NOMO-1 treated with dmso at 0.1 percent for 144 hours (cell line): ENCODE measurements around the gene GRK3.
"Not testable (repeated sequence)": the region's sequence is repeated elsewhere in the genome, so short reads cannot be mapped to it uniquely, and the experiment has no call there.

Experiments
- DNase-seq: peaks from one replicate; lab custom pipeline; 2025; ENCODE audit not compliant: unreplicated experiment; lab: John Stamatoyannopoulos, UW

The GRK3 gene

DNA sequence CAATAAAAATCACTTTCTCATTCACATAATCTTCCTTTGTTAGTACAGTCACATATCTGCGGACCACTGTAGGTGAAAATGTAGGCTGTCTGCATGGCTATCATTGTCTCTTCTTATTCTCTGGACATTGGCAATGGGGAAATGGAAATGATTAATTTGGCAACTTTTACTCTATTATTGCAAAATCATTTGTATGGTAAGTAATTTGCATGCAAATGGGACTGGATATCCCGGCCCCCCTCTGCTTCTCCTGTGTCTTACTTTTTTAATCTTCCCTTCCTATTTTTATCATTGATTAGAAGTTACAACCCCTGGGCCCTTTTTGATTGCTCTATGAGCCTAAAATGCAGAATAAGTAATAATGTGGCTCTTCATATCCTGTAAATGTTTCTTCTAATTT, 6.0 kb downstream of the GRK3 start:
- DNase-seq, result no peak

DNA sequence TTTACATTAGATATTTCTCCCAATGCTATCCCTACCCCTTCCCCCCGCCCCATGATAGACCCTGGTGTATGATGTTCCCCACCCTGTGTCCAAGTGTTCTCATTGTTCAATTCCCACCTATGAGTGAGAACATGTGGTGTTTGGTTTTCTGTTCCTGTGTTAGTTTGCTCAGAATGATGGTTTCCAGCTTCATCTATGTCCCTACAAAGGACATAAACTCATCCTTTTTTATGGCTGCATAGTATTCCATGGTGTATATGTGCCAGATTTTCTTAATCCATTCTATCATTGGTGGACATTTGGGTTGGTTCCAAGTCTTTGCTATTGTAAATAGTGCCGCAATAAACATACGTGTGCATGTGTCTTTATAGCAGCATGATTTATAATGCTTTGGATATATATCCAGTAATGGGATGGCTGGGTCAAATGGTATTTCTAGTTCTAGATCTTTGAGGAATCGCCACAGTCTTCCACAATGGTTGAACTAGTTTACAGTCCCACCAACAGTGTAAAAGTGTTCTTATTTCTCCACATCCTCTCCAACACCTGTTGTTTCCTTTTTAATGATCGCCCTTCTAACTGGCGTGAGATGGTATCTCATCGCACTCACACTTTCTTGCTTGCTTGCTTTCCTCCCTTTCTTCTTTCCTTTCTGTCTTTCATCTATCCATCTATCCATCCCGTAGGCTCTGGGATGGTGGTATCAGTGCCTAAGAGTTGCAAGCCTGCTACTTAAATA, 7.7 kb downstream of the GRK3 start:
- DNase-seq, result not testable (repeated sequence)

DNA sequence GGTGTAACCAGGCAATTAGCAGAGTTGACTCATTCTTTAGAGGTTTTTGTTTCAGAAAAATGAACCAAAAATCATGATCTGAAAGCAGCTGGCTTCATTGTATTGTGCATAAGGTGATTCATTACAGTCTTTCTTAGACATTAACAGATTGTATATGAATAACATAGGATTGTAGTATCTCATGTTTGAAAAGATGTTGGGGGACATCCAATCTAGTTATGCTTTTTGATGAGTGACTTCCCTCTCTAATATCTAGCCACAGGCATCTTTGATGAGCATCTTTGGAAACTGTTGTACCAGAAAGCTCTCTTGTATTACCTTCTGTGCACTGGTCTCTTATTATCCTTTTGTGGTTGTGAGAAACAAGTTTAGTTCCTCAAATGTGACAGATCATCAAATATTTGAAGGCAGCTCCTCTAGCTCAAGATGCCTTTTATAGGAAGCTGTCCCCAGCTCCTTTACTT, 8.3 kb downstream of the GRK3 start:
- DNase-seq, result peak; percentile 19

DNA sequence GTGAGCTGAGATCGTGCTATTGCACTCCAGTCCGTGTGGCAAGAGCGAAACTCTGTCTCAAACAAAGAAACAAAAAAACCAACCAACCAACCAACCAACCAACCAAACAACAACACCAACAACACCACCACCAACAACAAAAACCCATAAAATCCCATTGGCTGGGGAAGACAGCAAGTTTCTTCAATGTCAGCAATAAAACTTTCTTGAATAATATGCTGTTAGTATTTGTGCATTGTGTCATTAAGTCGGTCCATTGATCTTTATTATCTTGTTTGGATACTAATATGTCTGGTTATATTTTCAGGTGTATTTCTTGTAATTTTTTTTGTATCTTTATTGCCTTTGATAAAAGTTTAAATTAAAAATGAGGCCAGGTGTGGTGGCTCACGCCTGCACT, 9.4 kb downstream of the GRK3 start:
- DNase-seq, result no peak

DNA sequence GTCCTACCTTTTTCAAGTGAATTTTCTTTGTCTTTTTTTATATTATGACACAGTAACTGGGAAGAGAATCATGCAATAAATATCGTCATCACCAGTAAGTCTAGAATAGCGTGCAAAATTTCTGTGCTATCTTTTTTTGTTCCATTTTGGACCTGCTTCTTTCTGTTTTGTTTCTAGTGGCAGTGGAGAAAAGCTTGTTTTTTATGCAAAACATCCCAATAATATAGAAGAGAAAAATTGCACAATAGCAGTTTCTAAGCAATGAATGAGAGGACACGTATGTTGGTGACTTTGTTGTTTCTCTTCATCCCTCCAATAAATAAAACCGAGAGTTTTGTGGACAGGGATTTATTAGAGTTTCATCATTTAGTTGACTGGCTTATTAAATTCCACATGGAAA, 10.3 kb downstream of the GRK3 start:
- no peak for DNase-seq

DNA sequence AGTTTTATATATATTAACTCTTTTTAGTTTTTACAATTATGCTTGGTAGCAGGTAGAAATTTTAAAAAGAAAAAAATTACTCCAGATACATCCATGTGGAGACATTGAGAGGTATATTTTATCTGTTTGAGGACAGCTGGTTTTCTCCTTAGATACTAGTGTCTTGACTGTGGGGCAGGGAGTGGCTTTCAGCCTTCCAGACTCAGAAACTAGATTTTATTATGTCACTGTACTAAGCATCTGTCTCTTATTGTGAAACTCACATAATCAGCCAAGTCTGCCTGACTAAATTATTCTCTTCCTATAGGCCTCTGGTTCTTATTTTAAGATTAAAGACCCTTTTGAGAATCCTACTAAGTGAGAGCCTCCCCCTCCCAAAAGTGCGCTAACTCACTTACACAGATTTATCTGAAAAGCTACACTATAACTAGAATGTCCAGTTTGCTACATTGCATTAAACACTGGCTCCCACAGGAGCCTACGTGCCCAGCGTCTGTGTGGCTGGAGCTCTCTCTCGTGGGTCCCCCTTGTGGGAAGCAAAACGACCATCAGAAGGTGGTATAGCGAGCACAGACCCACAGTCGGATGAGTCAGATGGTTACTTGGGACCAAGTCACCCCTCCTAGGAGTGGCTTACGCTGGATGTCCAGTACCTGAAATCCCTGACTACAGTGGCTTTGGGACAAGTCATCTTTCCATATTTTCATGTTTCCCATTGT, 11.4 kb downstream of the GRK3 start:
- not testable (repeated sequence) for DNase-seq

DNA sequence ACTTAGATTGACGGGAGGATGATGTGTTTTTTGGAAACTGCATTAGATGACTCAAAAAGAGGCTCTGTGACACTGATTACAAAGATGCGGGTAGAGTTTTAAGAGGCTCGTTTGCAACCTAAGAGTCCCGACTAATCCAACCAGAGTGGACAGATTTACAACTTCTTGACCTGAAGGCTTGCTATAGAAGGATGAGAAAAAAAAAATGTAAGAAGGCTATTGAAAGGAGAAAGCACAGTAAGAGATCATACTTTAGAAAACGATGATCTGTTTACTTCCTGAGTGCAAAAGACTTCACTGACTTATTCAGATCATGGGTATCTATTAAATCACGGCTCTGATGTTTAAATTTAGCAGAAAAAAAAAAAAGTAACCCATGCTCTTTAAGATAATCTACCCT, 17.0 kb downstream of the GRK3 start:
- not testable (repeated sequence) for DNase-seq

DNA sequence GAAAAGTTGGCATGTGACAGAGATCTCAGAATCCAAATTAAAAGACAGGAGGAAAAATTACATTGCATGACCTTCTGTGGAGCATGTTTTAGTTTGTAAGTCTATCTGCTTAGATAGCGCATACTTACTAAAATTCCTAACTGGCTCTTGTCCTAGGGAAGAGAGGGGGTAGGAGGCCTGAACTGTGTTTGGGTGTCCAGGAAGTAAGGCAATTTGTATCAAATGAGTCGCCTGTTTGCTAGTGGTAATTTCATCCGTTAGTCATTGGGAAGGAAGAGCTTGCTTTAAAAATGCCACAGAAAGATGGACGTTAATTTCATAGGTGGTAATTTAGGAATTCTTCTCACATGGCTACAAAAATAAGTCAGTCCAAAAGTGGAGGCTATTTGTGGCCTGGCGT, 18.5 kb downstream of the GRK3 start:
- no peak for DNase-seq

DNA sequence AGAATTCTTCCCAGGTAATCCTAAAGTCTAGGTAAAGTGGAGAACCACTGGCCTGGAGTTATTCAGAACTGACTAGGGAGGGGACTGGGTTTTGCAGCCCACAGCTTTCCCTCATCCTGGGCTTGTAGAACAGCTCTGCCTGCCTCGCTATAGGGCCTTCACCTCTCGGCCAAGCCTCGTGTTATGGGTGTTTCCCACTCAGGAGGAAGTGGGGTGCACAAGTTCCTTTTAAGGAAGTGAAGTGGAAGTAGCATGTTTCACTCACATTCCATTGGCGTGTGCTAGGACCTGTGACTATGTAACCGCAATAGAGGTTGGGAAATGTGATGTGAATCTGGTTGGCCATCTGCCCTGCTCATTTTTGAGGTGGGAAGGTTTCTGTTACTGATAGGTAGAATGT, 20.5 kb downstream of the GRK3 start:
- DNase-seq, result not testable (repeated sequence)

DNA sequence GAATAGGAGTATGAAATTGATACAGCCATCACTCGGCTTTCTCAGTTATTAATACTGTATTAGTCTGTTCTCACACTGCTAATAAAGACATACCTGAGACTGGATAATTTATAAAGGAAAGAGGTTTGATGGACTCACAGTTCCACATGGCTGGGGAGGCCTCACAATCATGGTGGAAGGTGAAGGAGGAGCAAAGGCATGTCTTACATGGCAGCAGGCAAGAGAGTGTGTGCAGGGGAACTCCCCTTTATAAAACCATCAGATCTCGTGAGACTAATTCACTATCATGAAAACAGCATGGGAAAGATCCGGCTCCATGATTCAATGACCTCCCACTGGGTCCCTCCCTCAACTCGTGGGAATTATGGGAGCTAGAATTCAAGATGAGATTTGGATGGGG, 25.2 kb downstream of the GRK3 start:
- not testable (repeated sequence) for DNase-seq

DNA sequence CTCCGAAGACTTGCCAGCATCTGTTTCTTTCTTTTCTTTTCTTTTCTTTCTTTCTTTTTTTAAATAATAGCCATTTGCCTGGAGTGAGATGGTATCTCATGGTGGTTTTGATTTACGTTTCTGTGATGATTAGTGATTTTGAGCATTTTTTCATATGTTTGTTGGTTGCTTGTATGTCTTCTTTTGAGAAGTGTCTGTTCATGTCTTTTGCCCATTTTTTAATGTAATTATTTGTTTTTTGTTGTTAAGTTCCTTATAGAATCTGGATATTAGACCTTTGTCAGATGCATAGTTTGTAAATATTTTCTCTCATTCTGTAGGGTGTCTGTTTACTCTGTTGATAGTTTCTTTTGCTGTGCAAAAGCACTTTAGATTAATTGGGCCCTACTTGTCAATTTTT, 28.8 kb downstream of the GRK3 start:
- DNase-seq, result not testable (repeated sequence)

DNA sequence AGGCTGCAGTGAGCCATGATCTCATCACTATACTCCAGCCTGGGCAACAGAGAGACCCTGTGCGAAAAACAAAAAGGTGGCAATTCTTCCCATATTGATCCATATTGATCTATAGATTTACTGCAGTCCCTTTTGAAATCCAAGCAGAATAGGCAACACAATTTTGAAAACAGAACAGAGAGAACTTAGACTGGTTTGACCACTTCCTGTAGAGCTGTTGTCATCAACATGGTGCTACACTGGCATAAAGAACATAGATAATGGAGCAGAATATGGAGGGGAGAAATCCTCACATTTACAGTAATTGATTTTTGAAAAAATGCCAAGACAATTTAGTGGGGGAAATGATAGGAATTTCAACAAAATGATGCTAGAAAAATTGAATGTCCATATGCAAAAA, 34.1 kb downstream of the GRK3 start:
- DNase-seq, result no peak

DNA sequence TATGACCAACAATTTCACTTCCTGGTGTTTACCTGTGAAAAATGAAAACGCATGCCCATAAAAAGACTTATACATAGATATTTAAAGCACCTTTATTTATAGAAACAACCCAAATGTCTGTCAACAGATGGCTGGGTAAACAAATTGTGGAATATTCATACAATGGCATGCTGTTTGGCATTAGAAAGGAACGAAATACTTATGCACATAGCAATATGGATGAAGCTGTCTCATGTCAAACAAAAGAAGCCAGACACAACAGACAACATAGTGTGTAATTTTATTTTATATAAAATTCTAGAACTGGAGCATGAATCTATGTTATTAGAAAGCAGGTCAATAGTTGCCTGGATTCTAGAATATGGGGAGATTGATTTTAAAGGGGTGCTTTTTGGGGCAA, 38.0 kb downstream of the GRK3 start:
- no peak for DNase-seq

DNA sequence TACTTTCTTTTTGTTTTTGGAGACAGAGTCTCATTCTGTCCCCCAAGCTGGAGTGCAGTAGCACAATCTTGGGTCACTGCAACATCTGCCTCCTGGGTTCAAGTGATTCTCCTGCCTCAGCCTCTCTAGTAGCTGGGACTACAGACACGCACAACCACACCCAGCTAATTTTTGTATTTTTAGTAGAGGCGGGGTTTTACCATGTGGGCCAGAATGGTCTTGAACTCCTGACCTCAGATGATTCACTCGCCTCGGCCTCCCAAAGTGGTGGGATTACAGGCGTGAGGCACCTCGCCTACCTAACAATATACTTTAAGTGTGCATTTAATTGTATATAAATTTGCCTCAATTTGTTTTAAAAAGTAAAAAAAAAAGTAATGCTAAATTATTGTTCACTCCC, 38.4 kb downstream of the GRK3 start:
- DNase-seq, result no peak

DNA sequence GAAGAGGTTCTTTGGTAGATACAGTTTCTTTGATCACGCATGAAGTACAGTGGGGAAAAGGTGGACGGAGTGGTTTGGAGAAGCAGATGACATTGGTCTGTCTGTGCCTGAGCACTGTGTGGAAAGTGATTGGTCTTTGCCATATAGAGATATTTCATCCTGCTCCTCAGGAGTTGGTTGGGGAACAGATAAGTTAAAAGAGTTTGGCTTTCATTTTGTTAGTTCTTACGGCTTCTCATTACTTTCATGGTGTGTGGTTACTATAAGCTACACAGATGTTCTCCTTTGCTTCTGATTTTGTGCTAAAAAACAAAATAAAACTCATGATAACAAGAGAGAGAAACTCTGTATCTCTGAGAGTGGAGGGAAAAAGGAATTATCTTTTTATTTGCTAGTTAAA, 40.7 kb downstream of the GRK3 start:
- not testable (repeated sequence) for DNase-seq

DNA sequence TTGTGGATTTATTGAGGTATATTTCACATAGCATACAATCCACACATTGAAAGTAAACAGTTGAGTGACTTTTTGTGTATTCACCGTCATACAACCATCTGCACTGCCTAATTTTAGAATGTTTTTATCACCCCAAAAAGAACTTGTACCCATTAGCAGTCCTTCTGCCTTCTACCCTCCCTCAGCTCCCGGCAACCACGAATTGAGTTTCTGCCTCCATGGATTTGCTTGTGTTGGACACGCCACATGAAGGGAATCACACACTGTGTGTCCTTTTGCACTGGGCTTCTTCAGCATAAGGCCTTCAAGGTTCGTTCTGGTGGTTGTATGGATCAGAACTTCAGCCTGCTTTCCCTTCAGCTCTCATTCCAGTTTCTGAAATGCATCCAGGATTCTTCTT, 41.1 kb downstream of the GRK3 start:
- not testable (repeated sequence) for DNase-seq

DNA sequence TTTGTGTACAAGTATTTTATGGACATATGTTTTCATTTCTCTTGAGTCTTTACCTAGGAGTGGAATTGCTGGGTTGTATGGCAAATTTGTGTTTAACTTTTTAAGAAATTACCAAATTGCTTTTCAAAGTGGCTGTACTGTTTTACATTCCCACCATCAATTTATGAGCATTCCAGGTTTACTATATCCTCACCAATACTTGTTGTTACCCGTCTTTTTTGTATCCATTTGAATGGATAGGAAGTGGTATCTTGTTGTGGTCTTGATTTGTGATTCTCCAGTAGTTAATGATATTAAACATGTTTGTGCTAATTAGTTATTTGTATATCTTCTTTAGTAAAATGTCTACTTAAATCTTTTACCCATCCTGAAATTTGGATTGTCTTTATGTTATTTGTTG, 46.8 kb downstream of the GRK3 start:
- DNase-seq, result not testable (repeated sequence)

DNA sequence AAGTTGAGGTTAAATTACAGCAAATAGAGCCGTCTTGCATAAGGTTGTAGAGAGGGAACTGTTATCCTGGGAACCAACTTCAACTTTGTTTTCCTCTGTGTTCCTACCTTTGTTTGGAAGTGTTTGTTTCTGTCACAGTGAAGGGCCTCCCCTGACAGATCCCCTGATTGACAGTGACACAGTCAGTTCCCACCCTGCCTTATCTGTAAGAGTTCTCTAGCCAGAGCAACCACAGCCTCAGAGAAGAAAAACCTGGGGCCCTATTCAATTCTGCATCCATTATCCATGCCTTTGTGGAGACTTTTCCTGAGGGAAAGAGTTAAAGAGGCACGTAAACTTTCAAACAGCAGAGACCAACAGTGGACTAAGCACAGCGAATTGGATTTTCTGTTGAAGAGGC, 48.7 kb downstream of the GRK3 start:
- not testable (repeated sequence) for DNase-seq

DNA sequence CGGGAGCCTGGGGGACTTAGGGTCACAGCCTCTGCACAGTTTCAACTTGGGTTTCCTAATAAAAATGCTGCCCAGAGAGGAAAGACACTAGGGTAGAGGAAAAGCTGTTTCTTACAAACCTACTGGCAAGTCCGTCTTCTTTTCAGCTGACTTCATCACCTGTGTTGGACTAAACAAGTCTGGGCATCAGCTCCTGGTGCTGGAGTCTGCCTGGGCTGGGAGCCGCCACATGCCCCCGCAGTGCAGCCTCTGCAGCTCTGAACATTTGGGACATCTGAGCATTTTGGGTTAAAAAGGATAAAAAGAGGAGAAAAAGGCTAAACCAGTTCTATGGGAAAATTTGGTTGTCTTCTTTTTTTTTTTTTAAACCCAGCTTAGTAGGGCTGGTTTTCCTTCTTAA, 49.1 kb downstream of the GRK3 start:
- DNase-seq, result not testable (repeated sequence)

DNA sequence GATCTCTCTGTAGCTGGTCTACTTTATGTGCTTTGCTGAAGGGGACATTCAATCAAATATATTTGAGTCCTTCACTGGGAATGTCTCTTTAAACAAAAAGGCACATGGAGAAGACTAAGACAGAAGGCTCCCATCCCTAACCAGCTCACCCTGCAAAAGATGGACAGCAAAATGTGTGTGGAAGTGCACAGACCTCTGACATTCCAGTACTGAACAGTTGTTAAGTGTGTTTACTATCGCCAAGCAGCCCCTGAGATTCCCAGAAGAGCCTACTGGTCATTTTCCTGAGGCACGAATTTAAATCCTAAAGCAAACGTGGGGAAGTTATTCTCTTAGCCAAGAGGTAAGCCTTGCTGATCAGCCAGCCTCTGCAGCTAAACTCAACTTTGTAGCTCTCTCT, 50.3 kb downstream of the GRK3 start:
- not testable (repeated sequence) for DNase-seq

DNA sequence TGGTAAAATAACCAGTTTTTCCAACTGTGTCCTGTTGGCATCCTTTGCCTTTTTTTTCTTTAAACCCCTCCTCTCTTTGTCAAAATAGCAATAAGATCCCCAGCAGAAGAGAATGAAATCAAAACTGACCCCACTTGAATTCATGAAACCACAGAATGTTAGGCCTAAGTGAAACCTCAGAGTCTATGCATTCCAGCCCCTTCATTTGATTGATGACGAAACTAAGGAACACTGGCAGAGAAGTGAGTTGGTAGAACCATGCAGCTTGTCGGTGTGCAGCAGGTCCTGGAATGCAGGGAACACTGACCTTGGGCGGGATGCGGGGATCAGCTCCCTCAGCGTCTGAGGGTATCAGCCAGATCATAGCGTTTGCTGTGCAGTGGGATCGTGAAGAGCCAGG, 57.5 kb downstream of the GRK3 start:
- DNase-seq, result no peak

DNA sequence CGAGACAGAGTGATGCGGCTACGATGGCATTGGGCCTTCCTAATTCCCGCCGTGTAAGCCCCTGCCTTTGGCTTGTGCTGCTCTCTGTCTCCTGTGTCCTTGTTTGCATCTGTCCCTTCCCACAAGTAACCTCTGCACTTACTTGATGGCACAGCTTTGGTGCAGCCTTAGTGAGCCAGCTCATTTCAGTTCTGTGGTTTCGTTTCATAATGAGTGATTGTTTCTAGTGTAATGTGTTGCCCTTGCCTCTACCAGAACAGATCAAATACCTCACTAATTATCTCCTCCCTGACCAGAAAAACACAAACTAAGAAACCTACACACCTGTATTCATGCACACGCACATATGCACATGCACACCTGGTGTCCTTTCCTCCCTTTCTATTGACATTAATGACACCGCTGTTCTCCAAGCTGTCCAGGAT, 58.8 kb downstream of the GRK3 start:
- no peak for DNase-seq

DNA sequence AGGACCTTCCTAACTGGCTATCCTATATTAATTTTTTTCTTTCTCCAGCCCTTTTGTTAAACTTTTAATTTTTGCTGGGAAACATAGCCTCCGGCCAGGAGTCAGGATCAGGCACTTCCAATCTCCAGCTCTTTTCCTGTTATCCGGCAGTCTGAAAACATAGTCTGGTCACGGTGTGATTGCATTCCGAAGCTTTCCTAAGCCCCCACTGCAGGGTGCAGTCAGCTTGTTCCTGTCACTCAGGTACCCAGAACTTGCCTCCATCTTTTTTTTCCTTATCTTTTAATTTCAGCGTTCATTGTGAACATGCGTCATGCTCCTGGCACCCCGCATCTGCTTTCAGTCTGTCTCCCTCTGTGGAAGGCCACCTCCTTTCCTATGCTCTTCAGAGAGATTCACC, 59.4 kb downstream of the GRK3 start:
- DNase-seq, result no peak
